Dermis blood vessel endothelial cell (primary cell): ENCODE data around the gene DGKI. TPM values are rescaled to one million over a fixed set of nuclear protein-coding genes. Genes with fewer than 3 reads are reported as not detected.
"Not testable (repeated sequence)": the region's sequence is repeated elsewhere in the genome, so short reads cannot be mapped to it uniquely, and the experiment has no call there.

Experiments used
- DNase-seq: peaks from one replicate; pipeline ENCODE4 v3.0.0; 2010
- total RNA-seq: library from RNA; depleted of rRNA; stranded (reverse); fragments of >200 nt; gene quantifications from 2 replicates; pipeline ENCODE4 v1.2.3, GENCODE V29; 2014

DGKI gene
- total RNA-seq, 1 donor from 2014 or later, result 3.9 TPM

GRCh38 chr7:137734221-137734620 is 112.6 kb downstream of the DGKI start:
- no peak for DNase-seq

- DNase-seq, result no peak
Measured at GRCh38 chr7:137732168-137732567, 114.6 kb downstream of the DGKI start.

- no peak for DNase-seq
Measured at GRCh38 chr7:137731436-137731835, 115.3 kb downstream of the DGKI start.

DNA sequence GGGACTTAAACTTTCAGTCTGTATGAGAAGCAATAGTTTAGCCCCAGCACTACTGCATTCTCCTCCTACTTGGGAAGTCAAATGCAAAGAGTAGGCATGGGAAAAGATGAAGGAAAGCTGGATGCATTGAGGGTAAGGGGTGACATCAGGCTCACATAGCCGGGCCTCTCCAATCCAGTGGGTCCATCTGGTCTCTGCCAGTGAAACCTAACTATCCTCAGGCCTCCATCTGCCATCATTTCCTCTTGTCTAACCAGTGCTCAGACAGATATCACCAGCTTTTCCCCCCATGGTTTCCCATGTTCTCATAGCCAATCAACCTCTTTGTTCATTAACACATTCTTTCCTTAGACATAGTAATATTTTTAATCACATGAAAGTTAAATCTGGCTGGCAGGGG is 118.3 kb downstream of the DGKI start:
- DNase-seq, result no peak

GRCh38 chr7:137727413-137727812 is 119.4 kb downstream of the DGKI start:
- no peak for DNase-seq

GRCh38 chr7:137718355-137718754 is 128.4 kb downstream of the DGKI start:
- DNase-seq, result no peak

GRCh38 chr7:137717811-137718271 is 128.9 kb downstream of the DGKI start:
- DNase-seq, result peak; percentile 83

- peak; percentile 70 for DNase-seq
Measured at GRCh38 chr7:137717045-137717444, 129.7 kb downstream of the DGKI start.

DNA sequence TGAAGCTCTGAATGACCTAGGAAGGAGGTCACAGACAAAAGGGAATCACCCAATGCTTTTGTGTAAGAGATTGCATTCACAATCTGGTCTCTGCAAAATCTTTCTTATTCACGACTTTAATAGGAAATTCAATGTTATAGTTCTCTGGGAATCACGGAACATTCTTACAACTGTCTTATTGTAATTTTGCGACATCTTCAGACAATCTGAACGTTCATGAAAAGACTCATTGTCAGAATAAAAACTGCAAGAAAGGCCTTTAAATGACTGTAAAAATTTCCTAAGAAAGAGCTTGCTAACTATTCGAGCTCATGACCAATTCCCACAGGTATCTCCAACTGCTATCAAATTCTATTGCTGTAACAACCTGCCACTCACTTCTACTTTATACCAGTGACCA is 130.7 kb downstream of the DGKI start:
- no peak for DNase-seq

DNA sequence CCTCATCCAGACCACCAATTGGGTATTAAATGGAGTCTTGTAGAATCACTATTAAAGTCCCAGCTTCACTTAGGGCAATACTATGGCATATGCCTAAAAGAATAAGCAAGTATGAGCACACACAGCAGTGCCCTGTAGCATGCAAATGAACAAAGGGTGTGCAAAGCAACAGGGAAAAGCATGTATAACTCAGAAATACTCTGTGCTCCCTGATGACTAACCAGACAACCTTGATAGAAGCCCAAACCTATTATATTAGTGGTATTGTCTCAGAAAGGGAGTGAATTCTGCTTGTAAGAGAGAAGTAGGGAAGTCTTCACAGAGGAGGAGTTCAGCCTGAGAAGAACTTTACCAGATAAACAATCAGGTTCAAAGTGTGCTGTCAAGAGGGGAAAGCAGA is 131.2 kb downstream of the DGKI start:
- no peak for DNase-seq

DNA sequence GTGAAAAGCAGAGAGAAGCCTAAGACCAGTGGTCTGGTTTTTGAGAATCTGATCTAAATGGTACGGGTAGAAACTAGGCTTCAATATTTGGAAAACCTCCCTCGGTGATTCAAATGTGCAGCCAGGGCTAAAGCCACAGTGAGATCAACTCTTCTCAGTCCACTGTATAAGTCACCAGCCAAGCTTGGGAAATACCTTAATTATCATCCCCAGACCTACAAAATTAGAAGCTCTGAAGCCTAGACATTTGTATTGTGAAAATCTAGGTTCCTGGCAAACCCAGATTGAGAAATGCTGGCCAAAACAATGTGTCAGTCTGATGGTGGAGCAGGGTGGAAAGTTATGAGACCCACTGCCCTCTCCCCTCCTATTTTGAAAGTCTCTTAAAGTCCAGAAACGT is 131.7 kb downstream of the DGKI start:
- DNase-seq, result no peak

- not testable (repeated sequence) for DNase-seq
Measured at GRCh38 chr7:137706330-137706729, 140.4 kb downstream of the DGKI start.

DNA sequence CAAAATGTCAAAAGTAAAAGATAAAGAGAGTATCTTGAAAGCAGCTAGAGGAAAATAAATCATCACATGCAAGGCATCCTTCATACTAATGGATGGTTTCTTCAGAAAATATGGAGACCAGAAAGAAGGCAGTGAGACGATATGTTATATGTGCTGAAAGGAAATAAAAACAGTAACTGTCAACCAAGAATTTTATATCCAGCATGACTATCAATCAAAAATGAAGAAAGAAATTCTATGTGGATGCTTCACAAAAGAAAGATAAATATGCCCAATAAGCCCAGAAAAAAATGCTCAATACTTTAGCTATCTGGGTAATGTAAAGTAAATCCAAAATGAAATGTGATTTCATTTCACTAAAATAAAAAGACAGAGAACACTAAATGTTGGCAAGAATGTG is 142.1 kb downstream of the DGKI start:
- no peak for DNase-seq

- no peak for DNase-seq
Measured at GRCh38 chr7:137703291-137704010, 143.3 kb downstream of the DGKI start.

DNA sequence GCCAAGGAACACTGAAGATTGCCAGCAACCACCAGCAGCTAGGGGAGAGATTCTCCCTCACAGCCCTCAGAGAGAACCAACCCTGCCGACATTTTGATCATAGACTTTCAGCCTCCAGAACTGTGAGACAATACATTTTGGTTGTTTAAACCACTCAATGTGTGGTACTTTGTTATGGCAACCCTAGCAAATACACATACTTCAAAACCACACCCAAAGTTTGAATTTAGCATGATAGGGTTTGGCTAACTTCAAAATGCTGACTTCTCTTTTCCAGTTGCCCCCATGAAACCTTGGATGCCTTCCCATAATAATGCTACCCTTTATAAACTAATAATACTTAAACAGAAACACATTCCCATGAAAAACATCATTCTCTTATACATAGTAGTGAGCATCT is 149.8 kb downstream of the DGKI start:
- no peak for DNase-seq

DNA sequence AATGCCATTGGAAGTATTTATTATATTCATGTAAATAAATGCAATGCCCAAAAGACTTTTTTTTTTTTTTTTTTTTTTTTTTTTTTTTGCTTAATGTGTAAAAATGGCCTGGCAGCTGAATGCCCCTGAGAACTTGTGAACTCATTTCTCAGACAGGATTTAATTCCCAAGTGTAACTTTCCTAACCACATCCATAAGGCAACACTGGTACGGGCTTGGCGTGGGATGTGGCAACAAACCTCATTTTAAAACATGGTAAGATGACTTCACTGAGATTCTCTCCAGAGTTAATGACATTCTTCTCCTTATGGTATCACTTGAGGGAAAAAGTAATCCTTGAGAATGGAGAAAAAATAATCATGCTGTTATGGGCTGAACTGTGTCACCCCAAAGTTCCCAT is 150.4 kb downstream of the DGKI start:
- DNase-seq, result no peak

- DNase-seq, result peak; percentile 85
Measured at GRCh38 chr7:137695942-137696341, 150.8 kb downstream of the DGKI start.

DNA sequence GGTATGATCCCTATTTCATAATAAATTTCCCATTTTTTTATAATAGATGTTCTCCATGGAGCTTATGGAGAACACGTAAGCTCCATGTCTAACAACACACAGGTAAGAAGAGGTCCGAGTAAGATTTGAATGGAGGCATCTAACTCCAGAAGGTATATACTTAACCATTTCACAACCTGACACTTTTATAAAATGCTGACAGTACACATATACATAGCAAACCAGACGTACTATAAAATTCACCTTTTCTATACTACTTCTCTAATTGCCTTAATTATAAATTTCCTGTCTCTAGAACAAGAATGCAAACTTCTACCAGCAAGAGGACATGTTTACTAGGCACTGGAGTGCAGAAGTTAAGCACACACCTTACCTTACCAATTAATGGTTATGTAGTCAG is 151.3 kb downstream of the DGKI start:
- no peak for DNase-seq

DNA sequence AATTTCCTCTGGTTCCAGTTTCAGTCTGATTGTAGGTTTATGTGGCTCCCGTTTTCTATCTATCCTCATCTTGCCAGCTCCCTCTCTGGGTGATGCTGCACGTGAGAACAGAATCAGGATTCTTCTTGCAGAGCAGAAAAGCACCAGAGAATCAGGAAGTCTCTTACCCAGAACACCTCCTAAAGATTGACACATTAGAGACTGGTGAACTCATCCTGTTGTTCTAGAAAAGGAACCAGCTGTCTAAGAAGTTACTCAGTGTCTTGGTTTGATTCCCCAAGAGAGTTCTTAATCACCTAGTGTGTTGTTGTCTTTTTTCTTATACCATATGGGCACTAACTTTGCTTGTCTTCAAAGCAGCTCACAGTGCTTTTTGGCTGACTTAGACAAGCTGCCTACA is 152.4 kb downstream of the DGKI start:
- peak; percentile 36 for DNase-seq

GRCh38 chr7:137692399-137692798 is 154.4 kb downstream of the DGKI start:
- no peak for DNase-seq

DNA sequence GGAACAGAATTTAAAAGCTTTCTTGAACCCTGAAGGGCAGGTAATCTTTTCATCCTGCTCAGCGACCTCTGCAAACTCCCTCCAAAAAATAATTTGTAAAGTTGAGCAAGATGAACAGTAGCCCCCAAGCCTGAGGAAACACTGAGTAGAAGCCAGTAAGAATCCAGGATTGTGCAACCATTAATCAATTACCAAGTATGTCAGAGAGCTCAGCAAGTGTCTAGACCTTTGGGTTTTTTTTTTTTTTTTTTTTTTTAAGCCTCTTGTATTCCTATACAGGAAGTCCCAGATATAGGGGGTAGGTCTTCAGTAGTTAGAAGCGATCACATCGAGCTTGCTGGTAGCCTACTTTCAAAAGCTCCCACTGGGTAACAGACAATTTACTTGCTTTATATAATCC is 155.2 kb downstream of the DGKI start:
- no peak for DNase-seq

DNA sequence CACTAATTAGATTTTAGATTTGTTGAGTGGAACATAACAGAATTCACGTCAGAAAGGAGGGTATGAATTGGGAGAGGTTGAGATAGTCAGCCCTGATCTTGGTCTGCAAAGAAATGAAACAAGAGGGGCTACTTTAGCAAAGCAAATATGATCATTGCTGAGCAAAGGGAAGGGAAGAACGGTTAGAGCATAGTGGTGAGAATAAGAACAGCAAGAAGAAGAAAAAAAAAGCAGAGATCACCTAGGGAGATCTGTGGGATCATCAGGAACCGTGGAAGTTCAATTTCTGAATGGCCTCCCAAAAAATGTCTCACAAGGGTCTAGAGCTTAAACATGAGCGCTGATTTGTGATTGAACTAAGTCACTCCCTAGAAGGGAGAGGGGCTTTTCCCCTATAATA is 156.1 kb downstream of the DGKI start:
- no peak for DNase-seq

DNA sequence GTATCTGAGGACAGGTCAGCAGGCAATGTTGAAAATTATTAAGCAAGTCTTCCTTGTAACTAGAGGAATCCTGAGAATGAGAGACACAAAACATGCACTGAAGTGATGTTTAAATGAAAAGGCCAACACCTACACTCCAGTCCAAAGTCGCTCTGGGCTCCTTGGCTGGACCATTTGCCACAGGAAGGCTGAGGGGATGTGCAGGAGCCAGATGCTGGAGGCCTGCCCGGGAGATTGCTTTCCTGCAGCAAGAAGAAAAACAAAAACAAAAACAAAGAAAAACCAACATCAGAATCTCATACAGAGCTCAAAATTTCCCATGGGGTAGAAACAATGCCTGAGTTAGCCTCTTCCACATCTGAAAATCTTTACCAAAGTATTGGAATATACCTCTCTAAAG is 157.0 kb downstream of the DGKI start:
- peak; percentile 54 for DNase-seq

GRCh38 chr7:137687556-137688265 is 159.1 kb downstream of the DGKI start:
- peak; percentile 91 for DNase-seq
